GM19395 (cell line): ENCODE measurements around the gene YBEY.
A peak's percentile ranks its signal among the peaks of the same experiment; 100 is the strongest.
"Not testable (repeated sequence)": the region's sequence is repeated elsewhere in the genome, so short reads cannot be mapped to it uniquely, and the experiment has no call there.

Source experiments
- ATAC-seq: cut with Tn5 transposase; IDR thresholded peaks from one replicate; pipeline ENCODE4 v1.9.1; 2021; ENCODE audit warnings: mild to moderate bottlenecking, moderate library complexity; ENCODE audit not compliant: unreplicated experiment

The YBEY gene, protein sequence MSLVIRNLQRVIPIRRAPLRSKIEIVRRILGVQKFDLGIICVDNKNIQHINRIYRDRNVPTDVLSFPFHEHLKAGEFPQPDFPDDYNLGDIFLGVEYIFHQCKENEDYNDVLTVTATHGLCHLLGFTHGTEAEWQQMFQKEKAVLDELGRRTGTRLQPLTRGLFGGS

DNA sequence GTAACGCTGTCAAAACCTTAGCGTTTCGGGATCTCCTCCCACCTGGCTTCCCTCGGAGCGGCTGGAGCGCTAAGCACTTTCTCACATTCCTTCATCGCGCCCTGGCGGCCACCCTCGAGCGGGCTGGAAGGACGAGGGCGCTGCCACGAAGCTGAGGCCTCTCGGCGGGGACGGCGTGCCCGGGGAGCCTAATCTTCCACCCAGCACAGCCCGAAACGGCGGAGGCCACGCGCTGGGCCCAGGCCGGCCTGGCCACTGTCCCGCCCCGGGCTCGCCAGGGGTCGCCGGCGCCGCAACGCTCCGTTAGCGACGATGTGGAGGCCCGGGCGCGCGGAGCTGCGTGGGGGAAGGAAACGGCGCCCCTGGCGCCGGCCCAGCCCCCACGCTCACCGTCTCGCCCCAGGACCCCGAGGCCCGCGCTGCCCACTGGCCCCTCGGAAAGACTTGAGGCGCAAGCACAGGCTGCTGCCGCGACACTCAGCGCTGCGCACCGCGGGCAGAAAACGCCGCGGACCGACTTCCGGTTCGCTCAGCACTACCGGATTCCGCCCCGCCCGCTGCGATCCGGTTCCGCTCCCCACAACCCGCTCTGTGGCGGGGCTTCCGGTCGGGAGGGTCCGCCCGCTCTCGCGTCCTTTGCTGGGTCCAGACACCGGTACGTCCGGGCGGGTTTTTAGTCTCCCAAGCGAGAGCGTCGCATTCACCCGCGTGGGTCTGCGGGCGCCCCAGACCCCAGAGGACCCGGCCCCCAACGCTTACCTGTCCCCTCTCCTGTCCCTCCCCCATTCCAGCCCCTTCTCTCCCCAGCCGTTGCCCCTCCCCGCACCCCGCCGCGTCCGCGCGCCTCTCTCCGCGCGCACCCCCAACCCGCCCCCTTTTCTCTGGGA is at the start of gene YBEY:
TSS of gene YBEY (plus strand) at position 582 of the 887 bp plus-strand sequence. CDS start 572 bp downstream, outside the sequence.
- ATAC-seq, result peak; percentile 82

DNA sequence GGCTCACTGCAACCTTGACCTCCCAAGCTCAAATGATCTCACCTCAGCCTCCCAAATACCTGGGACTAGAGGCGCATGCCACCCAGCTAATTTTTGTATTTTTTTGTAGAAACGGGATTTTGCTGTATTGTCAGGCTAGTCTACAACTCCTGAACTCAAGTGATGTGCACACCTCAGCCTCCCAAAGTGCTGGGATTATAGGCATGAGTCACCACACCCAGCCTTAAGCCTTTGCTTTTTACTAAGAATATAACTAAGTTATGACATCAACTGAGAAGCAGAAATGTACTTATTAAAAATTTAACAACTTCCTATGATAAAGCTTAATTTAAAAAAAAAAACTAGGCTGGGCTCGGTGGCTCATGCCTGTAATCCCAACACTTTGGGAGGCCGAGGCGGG is 48.7 kb upstream of the YBEY start:
- ATAC-seq, result no peak

DNA sequence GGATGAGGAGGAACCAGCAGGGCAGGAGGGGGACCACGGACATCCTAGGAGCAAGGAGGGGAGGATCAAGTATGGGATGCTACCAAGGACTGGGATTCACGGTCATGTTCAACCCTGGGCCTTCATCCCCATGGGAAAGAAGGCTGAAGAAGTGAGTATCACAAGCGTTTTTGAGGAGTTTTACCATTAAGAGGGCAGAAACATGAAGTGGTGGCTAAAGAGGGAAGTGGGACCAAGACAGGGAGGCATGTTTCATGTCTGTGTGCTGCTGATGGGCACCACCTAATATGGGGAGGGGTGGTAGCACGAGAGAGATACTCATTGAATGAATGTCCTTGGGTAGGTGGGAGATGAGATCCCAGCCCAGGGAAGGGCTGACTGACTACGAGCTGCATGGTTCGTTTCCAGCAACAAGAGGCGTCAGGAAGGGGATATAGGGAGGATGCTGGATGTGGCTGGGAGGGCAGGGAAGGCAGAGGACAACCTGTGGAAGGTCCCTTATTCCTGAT is 46.3 kb upstream of the YBEY start:
- no peak for ATAC-seq

DNA sequence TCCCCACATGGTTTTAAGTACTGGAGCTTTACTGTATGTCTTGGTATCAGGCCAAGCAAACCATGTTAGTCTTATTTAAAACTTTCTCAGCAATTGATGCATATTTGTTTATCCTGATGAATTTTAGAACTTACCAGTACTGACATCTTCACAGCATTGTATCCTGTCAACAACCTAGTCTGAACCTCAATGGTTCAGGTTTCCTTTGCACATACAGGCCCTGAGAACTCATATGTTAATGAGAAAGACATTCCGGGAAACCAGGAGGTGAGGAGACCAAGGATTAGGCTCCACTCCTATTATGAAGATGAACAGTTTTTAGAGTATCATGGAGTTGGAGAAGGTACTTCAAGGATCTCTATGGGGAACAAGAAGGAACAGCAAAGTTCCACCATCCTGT is 44.6 kb upstream of the YBEY start:
- ATAC-seq, result not testable (repeated sequence)

DNA sequence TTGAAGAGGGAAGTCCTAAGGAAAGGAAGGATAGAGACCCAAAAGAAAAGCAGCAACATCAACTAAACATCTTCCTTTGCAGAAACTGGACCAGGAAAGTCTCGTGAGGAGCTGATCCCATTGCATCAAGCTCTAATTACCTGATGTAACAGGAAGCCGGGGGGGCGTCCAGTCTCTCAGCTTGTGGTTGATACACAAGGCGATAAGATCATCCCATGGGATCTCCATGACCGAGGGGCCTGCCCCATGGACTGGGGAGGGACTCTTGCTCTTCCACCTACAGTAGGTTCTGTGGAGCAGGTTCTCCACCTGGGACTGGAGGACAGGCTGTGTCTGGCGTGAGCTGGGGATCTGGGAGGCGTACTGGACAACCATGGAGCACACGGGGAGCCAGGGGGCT is 42.8 kb upstream of the YBEY start:
- ATAC-seq, result no peak

DNA sequence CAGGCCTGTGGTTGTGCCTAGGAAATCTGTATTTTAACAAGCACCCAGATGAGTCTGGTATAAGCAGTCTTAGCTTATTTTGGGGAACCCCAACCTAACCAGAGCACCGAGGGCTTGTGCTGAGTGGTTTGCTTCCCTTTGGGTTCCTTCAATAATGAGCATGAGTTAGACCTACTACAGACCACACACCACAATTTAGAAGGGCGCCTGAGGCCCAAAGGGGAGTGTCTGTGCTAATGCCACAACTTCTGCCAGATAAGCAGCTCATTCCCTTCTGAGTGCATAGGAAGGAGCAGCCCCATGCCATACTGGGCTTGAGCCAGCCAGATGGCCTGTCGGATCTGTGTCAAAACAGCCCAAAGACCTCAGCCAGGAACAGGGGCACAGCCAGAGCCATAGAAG is 42.2 kb upstream of the YBEY start:
- no peak for ATAC-seq

DNA sequence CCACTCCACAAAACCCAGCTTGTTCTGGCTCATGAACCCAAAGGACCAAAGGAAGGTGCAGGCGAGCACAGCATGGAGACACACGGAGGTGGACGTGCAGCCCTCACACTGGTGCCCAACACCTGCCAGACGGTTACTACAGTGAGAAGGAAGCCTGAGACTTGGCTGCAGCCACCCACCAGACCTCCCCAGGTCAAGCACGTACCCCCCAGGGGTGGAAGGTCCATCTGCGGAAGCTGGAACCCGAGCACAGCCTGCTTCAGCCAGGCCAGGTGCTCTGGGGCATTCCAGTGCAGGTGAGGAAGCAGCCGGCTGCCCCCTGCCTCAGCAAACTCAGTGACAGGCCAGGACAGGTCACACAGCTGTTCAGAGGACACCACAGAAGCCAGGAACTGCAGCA is 41.5 kb upstream of the YBEY start:
- ATAC-seq, result no peak

DNA sequence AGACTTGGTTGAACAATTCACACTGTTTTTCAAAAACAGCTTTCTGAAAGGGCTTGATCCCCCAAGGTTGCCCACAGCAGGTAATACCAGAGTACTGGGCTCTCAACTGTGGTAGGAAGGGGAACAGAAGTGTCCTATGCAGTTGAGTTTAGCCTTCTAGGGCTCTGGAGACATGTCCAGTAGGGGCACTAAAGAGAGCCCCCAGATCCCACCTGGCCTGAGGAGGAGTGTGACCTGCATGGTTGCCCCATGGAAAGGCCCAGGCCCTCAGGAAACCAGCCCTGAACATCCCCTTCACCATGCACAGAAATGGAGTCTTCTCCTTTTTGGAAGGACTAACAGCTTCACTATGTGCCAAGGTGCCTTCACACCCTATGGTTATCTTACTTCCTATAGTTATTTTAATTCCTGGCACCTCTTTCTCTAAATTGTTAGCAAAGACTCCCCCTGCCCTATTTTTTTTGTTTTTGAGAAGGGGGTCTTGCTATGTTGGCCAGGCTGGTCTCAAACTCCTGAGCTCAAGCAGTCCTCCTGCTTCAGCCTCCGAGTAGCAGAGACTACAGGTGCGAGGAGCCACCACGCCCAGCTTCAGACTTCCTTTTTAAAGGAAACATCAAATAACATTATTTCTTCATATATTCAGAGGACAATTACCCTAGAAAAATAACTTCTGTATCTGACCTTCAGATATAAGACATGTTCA is 40.8 kb upstream of the YBEY start:
- no peak for ATAC-seq

DNA sequence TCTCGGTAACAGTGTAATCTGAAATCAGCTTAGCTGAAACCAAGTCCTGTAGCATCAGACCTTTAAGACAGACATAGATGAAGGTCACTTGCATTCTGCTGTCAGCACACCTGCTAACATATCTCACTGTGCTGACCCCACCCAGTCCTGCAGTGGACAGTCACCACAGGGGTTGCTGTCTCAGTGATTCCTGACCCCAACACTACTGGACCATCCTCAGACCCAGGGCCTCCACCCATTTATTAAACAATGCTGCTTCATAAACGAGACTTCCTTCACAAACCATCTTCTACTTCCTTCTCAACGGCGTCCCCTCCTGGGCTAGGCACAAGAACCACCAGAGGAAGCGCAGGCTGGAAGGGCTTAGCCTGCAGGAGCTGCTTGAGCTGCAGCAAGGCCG is 39.8 kb upstream of the YBEY start:
- ATAC-seq, result no peak

DNA sequence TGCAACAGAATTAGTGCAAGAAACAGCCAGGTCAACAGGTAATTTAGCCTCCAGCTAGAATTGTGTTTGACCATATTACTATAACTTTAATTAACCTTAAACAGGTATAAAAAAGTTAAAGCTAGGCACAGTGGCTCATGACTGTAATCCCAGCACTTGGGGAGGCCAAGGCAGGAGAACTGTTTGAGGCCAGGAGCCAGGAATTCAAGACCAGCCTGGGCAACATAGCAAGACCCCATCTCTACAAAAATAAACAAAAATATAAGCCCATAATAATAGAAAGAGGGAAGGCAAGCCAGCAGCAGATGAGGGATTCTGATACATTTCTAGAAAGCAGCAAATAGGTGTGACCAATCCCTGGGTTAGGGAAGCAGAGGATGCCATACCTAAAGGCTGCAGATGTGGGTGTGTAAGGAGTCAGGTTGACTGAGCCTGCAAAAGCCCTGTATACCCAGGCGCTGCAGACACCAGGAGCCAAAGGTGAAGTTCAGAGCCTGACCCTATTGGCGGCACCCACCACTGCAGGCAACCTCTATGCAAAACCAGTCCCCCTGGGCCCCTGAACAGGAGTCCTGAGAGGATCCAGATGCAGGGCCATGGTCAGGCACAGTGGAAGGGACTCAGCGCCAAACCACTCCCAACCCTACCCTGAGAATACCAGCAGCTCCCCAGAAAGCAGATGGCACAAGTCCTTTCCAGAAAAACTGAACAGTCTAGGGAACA is 38.3 kb upstream of the YBEY start:
- no peak for ATAC-seq

DNA sequence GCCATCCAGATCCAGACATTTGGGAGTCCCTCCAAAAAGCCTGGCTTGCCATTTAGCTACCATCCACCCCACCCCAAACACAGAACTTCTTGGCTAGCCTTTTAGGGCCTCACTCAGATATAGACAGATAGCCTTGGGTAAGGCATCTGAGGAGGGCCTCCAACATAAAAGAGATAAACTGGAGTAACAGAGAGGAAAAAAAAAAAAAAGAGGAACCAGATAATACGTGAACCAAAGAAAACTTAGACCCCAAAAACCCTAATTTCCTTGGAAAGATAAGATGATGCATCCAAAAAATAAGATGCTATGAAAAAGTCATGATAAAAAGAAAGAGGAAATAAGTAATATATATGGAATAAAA is 37.7 kb upstream of the YBEY start:
- no peak for ATAC-seq

DNA sequence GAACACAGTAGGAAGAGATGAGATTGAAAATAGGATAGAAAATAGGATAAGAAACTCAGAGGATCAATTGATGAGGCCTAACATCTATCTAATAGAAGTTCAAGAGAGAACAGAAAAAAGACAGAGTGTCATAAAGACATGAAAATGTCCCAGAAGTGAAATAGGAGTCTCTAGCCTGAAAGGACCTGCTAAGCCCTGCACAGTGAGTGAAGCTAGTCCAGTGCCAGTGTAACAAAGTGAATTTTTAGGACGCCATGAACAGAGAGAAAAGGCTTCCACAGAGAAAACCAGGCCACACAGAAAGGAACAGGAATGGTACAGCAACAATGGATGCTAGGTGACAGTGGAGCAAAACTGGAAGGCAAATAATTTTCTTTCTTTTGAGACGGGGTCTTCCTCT is 37.3 kb upstream of the YBEY start:
- ATAC-seq, result no peak

DNA sequence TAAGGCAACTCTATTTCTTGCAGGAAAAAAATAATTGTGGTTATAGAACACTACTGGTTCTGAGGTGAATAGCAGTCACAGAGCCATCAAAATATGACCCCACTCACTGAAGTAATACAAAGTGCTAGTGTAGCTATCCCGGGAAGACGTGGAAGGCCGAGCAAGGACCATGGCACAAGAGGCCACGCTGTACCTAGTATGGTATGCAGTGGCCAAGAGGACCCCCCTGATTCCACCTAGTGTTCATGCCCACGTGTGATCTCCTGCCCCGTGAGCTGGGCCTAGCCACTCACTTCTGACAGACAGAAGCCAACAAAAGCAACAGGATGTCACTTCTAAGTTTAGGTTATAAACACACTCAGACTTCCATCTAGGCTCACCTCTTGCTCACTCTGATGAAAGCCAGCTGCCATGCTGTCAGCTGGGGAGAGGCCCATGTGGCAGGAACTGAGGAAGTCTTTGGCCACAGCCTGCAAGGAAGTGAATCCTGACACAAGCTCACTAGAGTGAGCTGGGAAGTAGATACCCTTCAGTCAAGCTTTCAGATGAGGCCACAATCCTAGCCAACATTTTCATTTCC is 35.9 kb upstream of the YBEY start:
- no peak for ATAC-seq

DNA sequence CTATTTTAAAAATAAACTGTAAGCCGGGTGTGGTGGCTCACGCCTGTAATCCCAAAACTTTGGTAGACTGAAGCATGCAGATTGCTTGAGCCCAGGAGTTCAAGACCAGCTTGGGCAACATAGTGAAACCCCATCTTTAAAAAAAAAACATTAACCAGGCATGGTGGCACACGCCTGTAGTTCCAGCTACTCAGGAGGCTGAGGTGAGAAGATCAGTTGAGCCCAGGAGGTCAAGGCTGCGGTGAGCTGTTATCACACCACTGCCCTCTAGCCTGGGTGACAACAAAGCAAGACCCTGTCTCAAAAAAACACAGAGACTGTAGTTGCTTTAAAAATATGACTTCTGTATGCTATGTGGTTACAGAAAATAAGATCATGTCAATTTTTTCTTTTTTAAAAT is 33.3 kb upstream of the YBEY start:
- ATAC-seq, result no peak

DNA sequence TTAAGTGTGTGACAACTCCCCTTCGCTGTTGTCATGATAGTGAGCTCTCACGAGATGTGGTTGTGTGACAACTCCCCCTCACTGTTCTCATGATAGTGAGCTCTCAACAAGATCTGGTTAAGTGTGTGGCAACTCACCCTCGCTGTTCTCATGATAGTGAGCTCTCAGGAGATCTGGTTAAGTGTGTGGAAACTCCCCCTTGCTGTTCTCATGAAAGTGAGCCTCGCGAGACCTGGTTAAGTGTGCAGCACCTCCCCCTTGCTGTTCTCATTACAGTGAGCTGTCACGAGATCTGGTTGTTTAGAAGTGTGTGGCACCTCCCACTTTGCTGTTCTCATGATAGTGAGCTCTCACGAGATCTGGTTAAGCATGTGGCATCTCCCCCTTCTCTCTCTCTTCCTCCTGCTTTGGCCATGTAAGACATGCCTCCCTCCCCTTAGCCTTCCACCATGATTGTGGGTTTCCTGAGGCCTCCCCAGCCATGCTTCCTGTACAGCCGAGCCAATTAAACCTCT is 32.5 kb upstream of the YBEY start:
- ATAC-seq, result peak; percentile 64

DNA sequence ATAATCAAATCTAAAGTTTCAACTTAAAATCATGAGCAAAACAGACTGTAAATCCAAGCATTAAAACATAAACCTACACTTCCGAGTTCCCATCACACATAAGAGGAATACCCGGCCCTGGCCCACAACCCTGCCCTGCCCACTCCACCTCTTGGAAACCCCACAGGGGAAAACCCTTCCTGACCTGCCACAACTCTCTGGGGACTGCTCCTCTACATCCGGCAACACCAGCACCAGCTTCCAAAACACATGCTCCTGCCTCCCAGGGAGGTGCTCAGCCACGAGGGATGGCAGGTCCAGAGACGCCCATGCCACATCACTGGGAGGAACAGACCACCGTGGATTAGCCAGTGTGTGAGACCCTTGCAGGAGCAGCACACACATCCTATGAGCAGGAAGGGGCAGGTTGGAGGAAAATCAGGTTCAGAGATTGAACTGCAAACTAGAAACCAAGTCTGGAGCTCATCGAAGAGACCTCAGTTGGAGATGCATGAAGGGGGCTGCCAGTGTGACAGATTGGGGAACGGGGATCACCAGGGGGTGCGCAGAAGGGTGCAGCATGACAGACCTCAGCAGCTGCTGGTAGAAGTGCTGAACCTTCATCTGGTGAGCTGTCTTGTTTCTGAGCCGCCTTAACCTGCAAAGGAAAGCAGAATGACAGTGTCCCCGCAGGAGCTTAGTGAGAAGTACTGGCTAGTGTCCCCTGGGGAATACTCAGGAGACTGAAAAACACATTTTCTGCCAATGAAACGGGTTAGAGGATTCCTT is 31.8 kb upstream of the YBEY start:
- peak; percentile 53 for ATAC-seq

DNA sequence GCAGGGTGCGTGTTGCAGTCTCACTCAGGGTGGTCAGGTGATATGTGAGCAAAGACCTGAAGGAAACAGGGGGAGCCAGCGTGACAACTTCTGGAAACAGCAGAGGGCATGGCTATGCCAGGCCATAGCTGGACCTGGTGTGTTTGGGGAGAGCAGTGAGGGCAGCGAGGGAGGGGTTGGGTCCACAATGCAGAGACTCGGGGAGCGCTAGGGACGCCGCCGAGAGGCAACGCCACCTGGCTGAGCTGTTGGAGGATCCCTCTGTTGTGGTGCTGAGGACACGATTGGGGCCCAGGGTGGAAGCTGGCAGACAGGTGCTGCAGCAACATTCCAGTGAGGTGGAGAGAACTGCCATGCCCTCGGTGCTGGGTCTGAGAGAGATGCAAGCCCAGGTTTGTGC is 31.0 kb upstream of the YBEY start:
- ATAC-seq, result no peak

DNA sequence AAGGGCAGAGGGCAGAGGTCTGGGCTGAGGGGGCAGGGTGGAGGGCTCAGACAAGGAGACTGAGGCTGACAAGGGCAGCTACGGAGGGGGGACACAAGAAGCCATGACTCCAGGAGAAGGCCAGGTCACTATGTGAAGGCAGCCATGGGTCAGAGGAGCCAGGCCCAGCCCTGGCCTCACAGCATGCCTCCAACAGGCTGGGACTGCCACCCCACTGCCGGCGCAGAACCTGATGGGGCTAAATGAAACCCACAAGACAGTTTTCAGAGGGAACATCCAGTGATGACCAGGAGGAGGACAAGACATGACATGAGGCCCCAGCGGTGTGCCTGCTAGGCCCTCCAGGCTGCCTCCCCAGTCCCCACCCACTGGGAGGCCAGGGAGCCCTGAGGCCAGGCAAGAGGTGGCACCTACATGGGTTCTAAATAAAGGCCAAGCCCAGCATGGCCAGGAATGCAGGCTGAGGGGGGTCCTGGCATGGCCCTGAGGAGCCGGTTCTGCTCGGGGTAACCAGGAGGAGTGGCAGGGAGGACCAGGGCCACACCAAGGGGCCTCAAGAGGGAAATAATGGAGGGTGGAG is 30.3 kb upstream of the YBEY start:
- no peak for ATAC-seq

DNA sequence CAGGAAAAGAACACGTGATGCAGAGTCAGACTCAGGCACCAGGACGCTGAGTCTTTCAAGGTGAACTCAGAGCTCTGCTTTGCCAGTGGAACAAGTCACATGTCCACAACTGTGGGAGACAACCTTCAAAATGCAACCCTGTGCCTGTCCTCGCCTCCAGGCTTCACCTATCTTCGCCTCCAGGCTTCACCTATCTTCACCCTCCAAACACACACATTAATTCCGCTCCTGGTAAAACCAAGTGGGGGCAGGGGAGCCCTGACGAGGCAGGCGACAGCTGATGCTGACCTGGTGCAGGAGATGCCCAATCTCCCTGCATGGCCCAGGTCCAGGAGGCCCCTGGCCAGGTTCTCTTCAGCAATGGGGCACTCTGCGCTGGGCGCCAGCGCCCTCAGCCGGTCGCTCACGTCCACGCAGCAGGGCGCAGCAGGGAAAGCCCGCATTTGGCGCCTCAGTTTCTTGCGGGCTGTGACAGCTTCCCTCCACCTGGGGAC is 29.6 kb upstream of the YBEY start:
- ATAC-seq, result no peak
